Epithelial cell of proximal tubule (primary cell): Measurements from ENCODE around the gene SLTM. TPM values are rescaled to one million over a fixed set of nuclear protein-coding genes. Genes with fewer than 3 reads are reported as not detected.
"Not testable (repeated sequence)": the region's sequence is repeated elsewhere in the genome, so short reads cannot be mapped to it uniquely, and the experiment has no call there.

ENCODE experiments used
- DNase-seq: peaks from one replicate; pipeline ENCODE4 v3.0.0-alpha.2; 2011; ENCODE audit warnings: low read depth
- H3K4me3 ChIP-seq: 2 replicates; pipeline ENCODE4 v1.5.1; 2011; ENCODE audit warnings: low read depth, mild to moderate bottlenecking, low read length
- CTCF ChIP-seq: conservative IDR thresholded peaks from 2 replicates; pipeline ENCODE4 v1.5.1; 2012; ENCODE audit warnings: low read depth, mild to moderate bottlenecking, low read length
- total RNA-seq: library from RNA; depleted of rRNA; stranded (reverse); fragments of >200 nt; gene quantifications from 2 replicates; pipeline ENCODE4 v1.2.3, GENCODE V29; 2015

Gene SLTM
- total RNA-seq, 1 donor from 2014 or later, result 47.9 TPM

GRCh38 chr15:58919232-58919631 lies 14.2 kb downstream of the SLTM start:
- no peak for TF ChIP-seq CTCF

GRCh38 chr15:58918239-58918638 lies 15.2 kb downstream of the SLTM start:
- no peak overlapping the region for H3K4me3 ChIP-seq
- TF ChIP-seq CTCF, result no peak
- DNase-seq, result peak; percentile 60

More at GRCh38 chr15:58919232-58919631, 14.2 kb downstream of the SLTM start:
- DNase-seq, result no peak
- H3K4me3 ChIP-seq, result no peak overlapping the region

GRCh38 chr15:58917613-58918129 lies 15.8 kb downstream of the SLTM start:
- DNase-seq, H3K4me3 ChIP-seq: not testable (repeated sequence)

- no peak for TF ChIP-seq CTCF
- no peak for DNase-seq
- no peak overlapping the region for H3K4me3 ChIP-seq
Measured at GRCh38 chr15:58916962-58917361, 16.5 kb downstream of the SLTM start.

- no peak overlapping the region for H3K4me3 ChIP-seq
- DNase-seq, result no peak
- no peak for TF ChIP-seq CTCF
Measured at GRCh38 chr15:58910456-58910855, 23.0 kb downstream of the SLTM start.

GRCh38 chr15:58909616-58910015 lies 23.9 kb downstream of the SLTM start:
- no peak for DNase-seq
- no peak for TF ChIP-seq CTCF
- no peak overlapping the region for H3K4me3 ChIP-seq

- TF ChIP-seq CTCF, result no peak
- H3K4me3 ChIP-seq, result no peak overlapping the region
- no peak for DNase-seq
Measured at GRCh38 chr15:58908550-58909309, 24.7 kb downstream of the SLTM start.
